ENCODE results near the gene OCA2. TPM values are rescaled to one million over a fixed set of nuclear protein-coding genes. Genes with fewer than 3 reads are reported as not detected.

Gene OCA2
- total and polyA plus RNA-seq, 2 of the 4 experiments (the other 2 are of a cell fraction): under 0.01 to 0.03 TPM

DNA sequence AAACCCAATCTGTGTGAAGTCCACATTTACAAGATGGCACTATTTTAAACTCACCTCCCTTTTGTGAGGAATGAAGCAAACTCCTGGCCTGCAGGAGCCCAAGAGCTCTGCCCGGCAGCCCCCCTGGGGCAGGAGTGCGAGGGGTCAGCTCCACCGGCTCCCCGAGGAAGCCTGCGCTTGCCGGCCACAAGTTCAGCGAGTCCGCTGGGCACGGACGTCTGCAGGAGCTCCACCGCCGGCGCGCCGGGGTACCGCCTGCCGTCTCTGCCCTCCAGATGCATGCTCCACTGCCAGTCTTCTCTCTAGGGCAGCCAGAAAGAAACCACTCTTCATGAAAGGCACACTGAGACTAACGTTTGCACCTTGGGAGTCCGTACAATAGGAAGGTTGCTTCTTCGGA lies 17.5 kb downstream of the OCA2 start:
- no peak overlapping the region for H3K18ac ChIP-seq (ENCODE audit: low read depth, low read length)
- no TSS peak for BruUV-seq (replicated peaks)
- no peak overlapping the region for H2BK20ac ChIP-seq (ENCODE audit: low read depth, low read length)
- no peak overlapping the region for H3K4me3 ChIP-seq (ENCODE audit: insufficient read depth, low read depth, low read length)
- no peak overlapping the region for H3K4me2 ChIP-seq (ENCODE audit: low read depth, low read length)
- no peak overlapping the region for H2AK9ac ChIP-seq (replicated peaks; ENCODE audit: low read depth, low read length, poor library complexity)
- no peak overlapping the region for H2BK5ac ChIP-seq (ENCODE audit: low read depth, low read length, poor library complexity, severe bottlenecking)
- H3K4me1 ChIP-seq (ENCODE audit: control insufficient read depth, insufficient read depth, low read length): no peaks in the 10 kb centered on the region
- no peaks in the 10 kb centered on the region for H3K36me3 ChIP-seq (ENCODE audit: control insufficient read depth, insufficient read depth, low read length)
- no peak overlapping the region for H4K91ac ChIP-seq (ENCODE audit: insufficient read depth, low read depth, low read length)
- in situ Hi-C loops (cut with MboI; ENCODE audit: low sequenced_read_pairs): no loop called here
- ChIA-PET POLR2A (ENCODE audit: unreplicated experiment) (no interaction called here), CTCF (no interaction called here)
- intact Hi-C loops (cut with micrococcal nuclease): no loop called here
- WGBS, 2 experiments (ENCODE audit: extremely low coverage in 2 of 2, insufficient read length in 1 of 2): 94% methylated on average over 17 of the region's 20 CpGs; no CpG with 5 or more reads in 1 of the 2 experiments
- H3K9ac ChIP-seq (ENCODE audit: low read depth, low read length): no peak overlapping the region
- no peak overlapping the region for H3K56ac ChIP-seq (ENCODE audit: extremely low read depth, insufficient read depth, low read length)
- no peaks in the 10 kb centered on the region for H3K79me1 ChIP-seq (ENCODE audit: low read depth in 1 of 2, low read length in 2 of 2)
- H2BK120ac ChIP-seq (ENCODE audit: low read depth, low read length): no peak overlapping the region
- no peaks in the 10 kb centered on the region for H4K20me1 ChIP-seq (ENCODE audit: insufficient read depth, low read length)
- H4K5ac ChIP-seq (ENCODE audit: low read depth, low read length): no peak overlapping the region
- no peaks in the 10 kb centered on the region for H3K9me1 ChIP-seq (ENCODE audit: insufficient read depth, low read length)
- DNase-seq: no peak
- no peaks in the 10 kb centered on the region for H3K27me3 ChIP-seq (ENCODE audit: control insufficient read depth, insufficient read depth, low read length)
- H4K8ac ChIP-seq (ENCODE audit: low read depth in 2 of 2, low read length in 2 of 2): no peak overlapping the region
- no peak overlapping the region for H3K27ac ChIP-seq (ENCODE audit: insufficient read depth, low read length)
- no peak overlapping the region for H2AK5ac ChIP-seq (ENCODE audit: low read depth, low read length)
- no peaks in the 10 kb centered on the region for H3K9me3 ChIP-seq (ENCODE audit: control insufficient read depth, insufficient read depth, low read length)
- H2AFZ ChIP-seq (replicated peaks; ENCODE audit: low read length, poor library complexity): no peak overlapping the region
- H3K23ac ChIP-seq (ENCODE audit: low read depth, low read length): no peak overlapping the region
- no peak for ATAC-seq (ENCODE audit: low read depth)
- no peak overlapping the region for H2BK15ac ChIP-seq (ENCODE audit: low read depth, low read length)
- dilution Hi-C loops (cut with HindIII; ENCODE audit: low sequenced_read_pairs, unreplicated experiment): no loop called here
- no peak for TF ChIP-seq NFE2L2 (IDR thresholded peaks at IDR 0.05; ENCODE audit: low read depth, low read length)
- no peak for TF ChIP-seq CHD1 (IDR thresholded peaks at IDR 0.05; ENCODE audit: low read depth, low read length)
- TF ChIP-seq SMC3 (IDR thresholded peaks at IDR 0.05; ENCODE audit: low read depth, low read length): no peak
- no peak for TF ChIP-seq POLR2A (IDR thresholded peaks at IDR 0.05; ENCODE audit: low read depth, low read length)
- TF ChIP-seq, protein P1, sequence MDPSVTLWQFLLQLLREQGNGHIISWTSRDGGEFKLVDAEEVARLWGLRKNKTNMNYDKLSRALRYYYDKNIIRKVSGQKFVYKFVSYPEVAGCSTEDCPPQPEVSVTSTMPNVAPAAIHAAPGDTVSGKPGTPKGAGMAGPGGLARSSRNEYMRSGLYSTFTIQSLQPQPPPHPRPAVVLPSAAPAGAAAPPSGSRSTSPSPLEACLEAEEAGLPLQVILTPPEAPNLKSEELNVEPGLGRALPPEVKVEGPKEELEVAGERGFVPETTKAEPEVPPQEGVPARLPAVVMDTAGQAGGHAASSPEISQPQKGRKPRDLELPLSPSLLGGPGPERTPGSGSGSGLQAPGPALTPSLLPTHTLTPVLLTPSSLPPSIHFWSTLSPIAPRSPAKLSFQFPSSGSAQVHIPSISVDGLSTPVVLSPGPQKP (IDR thresholded peaks at IDR 0.05; ENCODE audit: borderline replicate concordance, low read depth, low read length): no peak
- no peak for TF ChIP-seq FOS (IDR thresholded peaks at IDR 0.05; ENCODE audit: low read depth, low read length)
- TF ChIP-seq CEBPB (IDR thresholded peaks at IDR 0.05; ENCODE audit: low read depth, low read length): no peak
- no peak for TF ChIP-seq MAFK (IDR thresholded peaks at IDR 0.05; ENCODE audit: low read depth, low read length)
- no peak for TF ChIP-seq RFX5 (IDR thresholded peaks at IDR 0.05; ENCODE audit: low read depth, low read length)
- TF ChIP-seq, protein P2, sequence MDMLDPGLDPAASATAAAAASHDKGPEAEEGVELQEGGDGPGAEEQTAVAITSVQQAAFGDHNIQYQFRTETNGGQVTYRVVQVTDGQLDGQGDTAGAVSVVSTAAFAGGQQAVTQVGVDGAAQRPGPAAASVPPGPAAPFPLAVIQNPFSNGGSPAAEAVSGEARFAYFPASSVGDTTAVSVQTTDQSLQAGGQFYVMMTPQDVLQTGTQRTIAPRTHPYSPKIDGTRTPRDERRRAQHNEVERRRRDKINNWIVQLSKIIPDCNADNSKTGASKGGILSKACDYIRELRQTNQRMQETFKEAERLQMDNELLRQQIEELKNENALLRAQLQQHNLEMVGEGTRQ (IDR thresholded peaks at IDR 0.05; ENCODE audit: low read depth, low read length): no peak
- TF ChIP-seq MXI1 (IDR thresholded peaks at IDR 0.05; ENCODE audit: borderline replicate concordance, low read depth, low read length): no peak
- no peak for TF ChIP-seq MAZ (IDR thresholded peaks at IDR 0.05; ENCODE audit: borderline replicate concordance, low read depth, low read length)
- TF ChIP-seq, protein P3, sequence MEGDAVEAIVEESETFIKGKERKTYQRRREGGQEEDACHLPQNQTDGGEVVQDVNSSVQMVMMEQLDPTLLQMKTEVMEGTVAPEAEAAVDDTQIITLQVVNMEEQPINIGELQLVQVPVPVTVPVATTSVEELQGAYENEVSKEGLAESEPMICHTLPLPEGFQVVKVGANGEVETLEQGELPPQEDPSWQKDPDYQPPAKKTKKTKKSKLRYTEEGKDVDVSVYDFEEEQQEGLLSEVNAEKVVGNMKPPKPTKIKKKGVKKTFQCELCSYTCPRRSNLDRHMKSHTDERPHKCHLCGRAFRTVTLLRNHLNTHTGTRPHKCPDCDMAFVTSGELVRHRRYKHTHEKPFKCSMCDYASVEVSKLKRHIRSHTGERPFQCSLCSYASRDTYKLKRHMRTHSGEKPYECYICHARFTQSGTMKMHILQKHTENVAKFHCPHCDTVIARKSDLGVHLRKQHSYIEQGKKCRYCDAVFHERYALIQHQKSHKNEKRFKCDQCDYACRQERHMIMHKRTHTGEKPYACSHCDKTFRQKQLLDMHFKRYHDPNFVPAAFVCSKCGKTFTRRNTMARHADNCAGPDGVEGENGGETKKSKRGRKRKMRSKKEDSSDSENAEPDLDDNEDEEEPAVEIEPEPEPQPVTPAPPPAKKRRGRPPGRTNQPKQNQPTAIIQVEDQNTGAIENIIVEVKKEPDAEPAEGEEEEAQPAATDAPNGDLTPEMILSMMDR (conservative IDR thresholded peaks at IDR 0.05; ENCODE audit: low read depth, low read length): no peak
- no peak for TF ChIP-seq BHLHE40 (IDR thresholded peaks at IDR 0.05; ENCODE audit: low read depth, low read length)
- no peak for TF ChIP-seq RAD21 (IDR thresholded peaks at IDR 0.05; ENCODE audit: low read length)
- H3K4ac ChIP-seq (ENCODE audit: low read depth, low read length): no peak overlapping the region
- no peak overlapping the region for H3K14ac ChIP-seq (replicated peaks; ENCODE audit: low read depth, low read length)

Data from IMR-90 (cell line).